ENCODE results near the gene ZBTB44.

GRCh38 chr11:130213979-130214281 lies 100.8 kb downstream of the ZBTB44 start:
- TF ChIP-seq CTCF (IDR thresholded peaks at IDR 0.05): no peak
- no peak for TF ChIP-seq POLR2A (IDR thresholded peaks at IDR 0.05)
- no peak for TF ChIP-seq POLR2AphosphoS5 (IDR thresholded peaks at IDR 0.05; ENCODE audit: insufficient read depth in 1 of 2, low read depth in 1 of 2)
